Left ventricle myocardium inferior (tissue), 1 donor: ENCODE results near the gene SOX13. TPM values are rescaled to one million over a fixed set of nuclear protein-coding genes. Genes with fewer than 3 reads are reported as not detected.

Source experiments
- DNase-seq: peaks from one replicate; pipeline ENCODE4 v3.0.0-alpha.2; 2020
- H3K27ac ChIP-seq: fragments of 200-600 bp; replicated peaks from 2 replicates; pipeline ENCODE4 v1.8.0; 2021
- H3K27me3 ChIP-seq: fragments of 200-600 bp; 2 replicates; pipeline ENCODE4 v1.8.0; 2021; ENCODE audit warnings: low read depth
- H3K36me3 ChIP-seq: fragments of 200-600 bp; 2 replicates; pipeline ENCODE4 v1.8.0; 2021
- H3K4me1 ChIP-seq: fragments of 200-600 bp; 2 replicates; pipeline ENCODE4 v1.8.0; 2021
- H3K4me3 ChIP-seq: fragments of 200-600 bp; 2 replicates; pipeline ENCODE4 v1.8.0; 2021; ENCODE audit warnings: mild to moderate bottlenecking, moderate library complexity
- H3K9me3 ChIP-seq: fragments of 200-600 bp; replicated peaks from 2 replicates; pipeline ENCODE4 v1.8.0; 2021
- intact Hi-C: fragments of 100-400 bp; cut with micrococcal nuclease; formaldehyde crosslinking; loops from one replicate; pipeline ENCODE4 v1.11.0; 2022
- total RNA-seq: library from RNA; stranded (reverse); fragmentation: NEBNext Ultra II Directional; extraction: Animal tissue kit (Norgen Biotek cat#: 25700); gene quantifications from one replicate; pipeline ENCODE4 v1.2.1, GENCODE V29; 2021
- TF ChIP-seq, protein P1 (sequence below): fragments of 200-600 bp; IDR thresholded peaks from 2 replicates; pipeline ENCODE4 v1.8.0; 2021; ENCODE audit warnings: antibody characterized with exemption, mild to moderate bottlenecking, borderline replicate concordance
- donor health status: DM: no; HTN: yes; CAD: no; lungs with severe emphysema.

Gene SOX13
- total RNA-seq, 1 donor from 2014 or later, result 13.1 TPM

DNA sequence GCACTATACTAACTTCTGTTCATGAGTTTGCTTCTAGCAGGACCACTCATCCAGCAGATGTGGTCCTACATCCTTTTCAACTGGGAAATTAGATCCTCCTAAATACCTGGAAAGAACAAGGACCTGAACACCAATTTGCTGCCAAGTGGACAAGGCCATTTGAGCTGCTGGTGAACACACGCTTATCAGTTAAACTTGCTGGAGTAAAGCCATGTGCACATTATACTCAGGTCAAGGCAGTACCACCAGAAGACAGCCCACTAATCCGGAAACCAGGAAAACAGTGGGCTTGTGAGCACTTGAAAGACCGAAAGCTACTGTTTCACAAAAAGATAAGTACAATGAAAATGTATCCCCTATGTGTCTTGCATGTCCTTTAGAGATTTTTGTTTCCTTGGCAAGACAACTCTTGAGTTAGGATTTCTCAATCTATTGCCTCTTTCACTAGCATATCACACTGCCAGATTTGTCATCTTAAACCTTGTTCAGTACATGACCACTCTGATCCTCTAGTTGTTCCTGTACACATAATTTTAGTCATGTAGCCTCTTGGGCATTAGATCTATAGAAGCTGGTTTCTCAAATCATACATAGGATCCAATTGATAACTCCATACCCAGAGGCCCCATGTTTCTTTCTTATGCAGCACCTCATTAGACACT is 97.7 kb downstream of the SOX13 start:
- H3K4me1 ChIP-seq, result no peaks in the 10 kb centered on the region
- TF ChIP-seq, protein P1, sequence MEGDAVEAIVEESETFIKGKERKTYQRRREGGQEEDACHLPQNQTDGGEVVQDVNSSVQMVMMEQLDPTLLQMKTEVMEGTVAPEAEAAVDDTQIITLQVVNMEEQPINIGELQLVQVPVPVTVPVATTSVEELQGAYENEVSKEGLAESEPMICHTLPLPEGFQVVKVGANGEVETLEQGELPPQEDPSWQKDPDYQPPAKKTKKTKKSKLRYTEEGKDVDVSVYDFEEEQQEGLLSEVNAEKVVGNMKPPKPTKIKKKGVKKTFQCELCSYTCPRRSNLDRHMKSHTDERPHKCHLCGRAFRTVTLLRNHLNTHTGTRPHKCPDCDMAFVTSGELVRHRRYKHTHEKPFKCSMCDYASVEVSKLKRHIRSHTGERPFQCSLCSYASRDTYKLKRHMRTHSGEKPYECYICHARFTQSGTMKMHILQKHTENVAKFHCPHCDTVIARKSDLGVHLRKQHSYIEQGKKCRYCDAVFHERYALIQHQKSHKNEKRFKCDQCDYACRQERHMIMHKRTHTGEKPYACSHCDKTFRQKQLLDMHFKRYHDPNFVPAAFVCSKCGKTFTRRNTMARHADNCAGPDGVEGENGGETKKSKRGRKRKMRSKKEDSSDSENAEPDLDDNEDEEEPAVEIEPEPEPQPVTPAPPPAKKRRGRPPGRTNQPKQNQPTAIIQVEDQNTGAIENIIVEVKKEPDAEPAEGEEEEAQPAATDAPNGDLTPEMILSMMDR, result no peak
- no peak overlapping the region for H3K27ac ChIP-seq
- DNase-seq, result no peak
- no peak overlapping the region for H3K4me3 ChIP-seq
- no peaks in the 10 kb centered on the region for H3K36me3 ChIP-seq
- H3K9me3 ChIP-seq, result peaks cover 29% of the 10 kb centered on the region
- H3K27me3 ChIP-seq, result peaks cover 35% of the 10 kb centered on the region
- intact Hi-C loops, result no loop called here

DNA sequence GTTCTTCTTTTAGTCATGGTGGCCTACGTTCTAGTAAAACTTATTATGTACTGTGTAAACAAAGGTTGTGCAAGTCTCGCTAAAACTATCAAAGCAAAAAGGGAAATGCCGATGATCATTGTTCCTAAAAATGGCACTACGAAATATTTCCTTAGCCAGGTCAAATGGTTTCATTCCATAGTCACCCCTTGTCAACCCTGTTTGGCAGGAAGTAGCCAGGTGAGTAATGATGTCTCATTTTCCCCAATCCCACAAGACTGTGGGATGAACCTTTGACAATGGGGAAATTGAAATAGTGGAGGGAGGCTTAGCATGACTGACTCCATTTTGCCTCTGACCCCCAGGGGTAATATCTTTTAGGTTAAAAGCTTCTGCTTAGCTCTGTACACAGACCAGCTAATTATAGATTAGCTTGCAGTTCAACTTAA is 98.8 kb downstream of the SOX13 start:
- Histone ChIP-seq H3K4me1 (no peaks in the 10 kb centered on the region), H3K9me3 (peaks cover 29% of the 10 kb centered on the region), H3K4me3 (no peak overlapping the region), H3K27me3 (peaks cover 36% of the 10 kb centered on the region), H3K36me3 (no peaks in the 10 kb centered on the region), H3K27ac (no peak overlapping the region)
- DNase-seq, result no peak
- TF ChIP-seq, protein P1, result no peak
- intact Hi-C loops, result no loop called here

- no peaks in the 10 kb centered on the region for H3K4me1 ChIP-seq
- intact Hi-C loops, result no loop called here
- H3K4me3 ChIP-seq, result no peak overlapping the region
- no peak overlapping the region for H3K27ac ChIP-seq
- H3K27me3 ChIP-seq, result peaks cover 39% of the 10 kb centered on the region
- DNase-seq, result no peak
- H3K9me3 ChIP-seq, result peaks cover 29% of the 10 kb centered on the region
- no peaks in the 10 kb centered on the region for H3K36me3 ChIP-seq
- TF ChIP-seq, protein P1, result no peak
Observed at GRCh38 chr1:204172404-204173029, 99.6 kb downstream of the SOX13 start.

GRCh38 chr1:204174958-204175357 is 102.0 kb downstream of the SOX13 start:
- Histone ChIP-seq H3K36me3 (no peaks in the 10 kb centered on the region), H3K4me3 (no peak overlapping the region), H3K27me3 (peaks cover 59% of the 10 kb centered on the region), H3K4me1 (no peaks in the 10 kb centered on the region), H3K9me3 (peaks cover 10% of the 10 kb centered on the region), H3K27ac (no peak overlapping the region)
- intact Hi-C loops, result no loop called here
- TF ChIP-seq, protein P1, result no peak
- no peak for DNase-seq

DNA sequence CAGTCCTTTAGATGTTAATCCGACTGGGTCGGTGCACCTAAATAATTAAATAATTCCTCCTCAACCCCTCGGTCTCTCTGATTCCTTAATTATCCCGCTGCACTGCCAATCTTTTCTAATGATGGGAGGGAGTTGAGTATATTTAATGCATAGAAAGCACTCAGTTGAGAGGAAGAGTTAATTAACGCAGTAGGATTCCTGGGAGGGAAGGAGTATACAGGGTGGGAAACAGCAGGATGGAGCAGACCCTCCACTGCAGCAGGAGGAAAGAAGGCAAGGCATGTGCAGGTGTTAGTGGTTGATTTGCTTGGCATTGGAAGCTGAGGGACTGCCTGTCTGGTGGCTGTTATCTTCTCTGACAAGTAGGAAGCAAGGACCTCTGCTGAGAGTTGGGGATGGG is 103.1 kb downstream of the SOX13 start:
- no peak for DNase-seq
- H3K4me3 ChIP-seq, result no peak overlapping the region
- intact Hi-C loops, result no loop called here
- no peak overlapping the region for H3K27ac ChIP-seq
- H3K9me3 ChIP-seq, result no peaks in the 10 kb centered on the region
- H3K36me3 ChIP-seq, result no peaks in the 10 kb centered on the region
- no peaks in the 10 kb centered on the region for H3K4me1 ChIP-seq
- peaks cover 59% of the 10 kb centered on the region for H3K27me3 ChIP-seq
- TF ChIP-seq, protein P1, result no peak
